ENCODE results near the gene SYNPO.
A peak's percentile ranks its signal among the peaks of the same experiment; 100 is the strongest.

DNA sequence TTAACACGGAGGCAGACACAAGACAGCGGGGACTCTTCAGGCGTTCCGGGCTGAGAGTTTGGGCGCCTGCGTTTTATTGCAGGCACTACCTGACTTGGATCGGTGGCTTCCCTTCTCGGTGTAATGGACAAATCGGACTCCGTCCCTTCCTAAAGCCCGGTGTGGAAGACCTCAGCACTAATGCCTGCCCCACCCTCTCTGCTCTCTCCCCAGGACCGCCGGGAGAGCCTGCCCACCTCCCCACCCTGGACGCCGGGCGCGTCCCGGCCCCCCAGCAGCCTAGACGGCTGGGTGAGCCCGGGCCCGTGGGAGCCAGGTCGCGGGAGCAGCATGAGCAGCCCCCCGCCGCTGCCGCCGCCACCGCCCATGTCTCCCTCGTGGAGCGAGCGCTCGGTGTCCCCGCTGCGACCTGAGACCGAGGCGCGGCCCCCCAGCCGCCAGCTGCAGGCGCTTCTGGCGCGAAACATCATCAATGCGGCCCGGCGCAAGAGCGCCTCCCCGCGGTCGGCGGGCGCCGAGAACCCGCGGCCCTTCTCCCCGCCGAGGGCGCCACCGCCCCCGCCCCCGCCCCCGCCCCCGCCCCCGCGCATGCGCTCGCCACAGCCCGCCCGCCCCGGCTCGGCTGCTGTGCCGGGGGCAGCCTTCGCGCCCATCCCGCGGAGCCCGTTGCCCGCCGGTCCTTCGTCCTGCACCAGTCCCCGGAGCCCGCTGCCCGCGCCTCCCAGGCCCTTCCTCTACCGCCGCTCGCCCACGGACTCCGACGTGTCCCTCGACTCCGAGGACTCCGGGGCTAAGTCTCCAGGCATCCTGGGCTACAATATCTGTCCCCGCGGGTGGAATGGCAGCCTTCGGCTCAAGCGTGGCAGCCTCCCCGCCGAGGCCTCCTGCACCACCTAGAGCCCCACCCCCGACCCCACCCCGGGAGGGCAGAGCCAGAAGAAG, 16.0 kb downstream of the SYNPO start:
- peak; percentile 37 for TF ChIP-seq CTCF (IDR thresholded peaks at IDR 0.05; ENCODE audit: low read length)
- no peak for TF ChIP-seq EZH2 (optimal IDR thresholded peaks at IDR 0.05; ENCODE audit: low read depth, low read length)
